Iris pigment epithelial cell (primary cell): ENCODE results near the gene MYO16.

Source experiments
- DNase-seq: peaks from one replicate; pipeline ENCODE4 v3.0.0-alpha.2; 2011; ENCODE audit warnings: low read depth

MYO16 gene

DNA sequence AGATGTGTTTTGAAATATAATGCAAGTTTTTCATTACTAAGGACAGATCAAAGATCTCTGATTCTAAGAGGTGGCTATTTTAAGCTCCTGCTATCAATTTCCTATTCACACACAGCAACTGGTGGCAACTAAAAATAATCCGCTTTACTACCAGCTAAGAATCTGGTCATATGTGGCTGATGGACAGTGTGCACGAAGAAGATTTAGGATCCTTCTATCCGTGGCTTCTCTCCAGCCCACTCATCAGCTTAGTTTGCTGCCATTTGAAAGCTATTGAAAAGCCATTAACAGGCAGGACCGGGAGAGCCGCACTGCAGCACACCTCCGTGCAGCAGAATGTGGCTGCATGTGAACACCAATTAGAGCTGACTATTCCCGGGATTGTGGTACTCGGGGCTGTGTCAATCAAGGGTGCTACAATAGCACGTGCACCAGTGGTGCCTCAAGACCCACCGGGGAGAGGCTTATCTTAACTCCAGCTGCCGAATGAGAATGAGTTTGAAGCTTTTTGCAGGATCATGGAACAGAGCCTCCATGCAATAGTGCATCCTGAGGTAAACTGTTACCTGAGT is at the start of gene MYO16:
MYO16 (plus strand) TSS at position 431 of the 572 bp plus-strand sequence. CDS start 234 bp downstream, outside the sequence.
- DNase-seq, result no peak

DNA sequence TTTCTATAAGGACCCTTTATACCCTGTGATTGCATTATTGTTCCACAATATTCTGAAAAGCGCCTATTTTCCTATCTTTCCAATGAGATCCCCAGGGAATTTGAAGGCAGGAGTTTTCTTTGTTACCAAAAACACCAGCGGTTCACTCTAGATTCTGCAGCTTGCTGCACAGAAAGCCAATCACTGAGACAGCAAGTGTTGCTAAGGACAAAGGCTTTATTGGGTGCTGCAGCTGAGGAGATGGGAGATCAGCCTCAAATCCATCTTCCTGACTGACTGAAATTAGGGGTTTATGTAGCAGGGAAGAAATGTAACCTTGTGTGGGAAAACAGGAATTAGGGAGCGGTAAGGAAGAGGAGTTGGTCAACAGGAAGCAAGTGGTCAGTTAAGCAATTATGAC is 42.6 kb upstream of the MYO16 start:
- no peak for DNase-seq

GRCh38 chr13:108588516-108588915 is 40.9 kb upstream of the MYO16 start:
- DNase-seq, result no peak

DNA sequence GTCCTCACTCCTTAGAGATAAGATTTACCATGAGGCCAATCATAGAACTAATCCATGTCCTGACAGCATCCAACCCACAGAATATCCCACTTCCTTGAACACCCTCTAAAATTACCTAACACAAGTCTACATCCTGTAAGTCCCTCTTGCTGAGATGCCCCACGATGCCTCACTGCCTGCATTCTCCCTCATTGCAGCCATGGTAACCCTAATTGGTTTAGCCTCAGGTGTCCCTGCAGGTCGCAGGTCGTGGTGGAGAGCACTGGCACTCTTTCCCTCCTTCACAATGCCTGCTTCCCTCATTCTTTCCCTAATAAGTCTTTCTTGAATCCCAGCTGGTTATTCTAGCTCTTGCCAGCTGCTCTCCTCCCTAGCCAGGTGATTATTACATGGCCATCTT is 35.3 kb upstream of the MYO16 start:
- DNase-seq, result no peak

- DNase-seq, result peak; percentile 18
These were observed 33.8 kb upstream of the MYO16 start for GRCh38 chr13:108595436-108596274.

- DNase-seq, result peak; percentile 64
These were observed 31.5 kb upstream of the MYO16 start for GRCh38 chr13:108597943-108598342.

- no peak for DNase-seq
These were observed 23.0 kb upstream of the MYO16 start for GRCh38 chr13:108606424-108606823.

DNA sequence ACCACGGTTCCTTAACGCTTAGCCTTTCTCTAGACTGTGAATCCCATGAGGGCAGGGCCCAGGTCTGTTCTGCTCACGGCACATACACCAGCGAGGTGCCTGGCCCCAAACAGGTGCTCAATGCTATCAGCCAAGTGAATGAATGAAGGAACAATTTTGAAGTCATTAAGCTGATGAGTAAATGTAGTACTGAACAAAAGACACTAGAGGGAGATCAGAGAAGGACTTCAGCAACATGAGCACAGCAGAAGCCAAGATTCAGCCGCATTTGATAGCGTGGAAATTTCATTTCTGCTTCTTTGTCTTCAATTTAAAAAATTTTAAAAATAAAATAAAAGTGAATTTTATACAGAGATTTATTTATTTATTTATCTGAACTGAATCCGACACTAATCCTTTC is 20.1 kb upstream of the MYO16 start:
- DNase-seq, result peak; percentile 65

GRCh38 chr13:108610507-108610906 is 18.9 kb upstream of the MYO16 start:
- DNase-seq, result no peak

GRCh38 chr13:108615241-108615640 is 14.2 kb upstream of the MYO16 start:
- DNase-seq, result no peak

DNA sequence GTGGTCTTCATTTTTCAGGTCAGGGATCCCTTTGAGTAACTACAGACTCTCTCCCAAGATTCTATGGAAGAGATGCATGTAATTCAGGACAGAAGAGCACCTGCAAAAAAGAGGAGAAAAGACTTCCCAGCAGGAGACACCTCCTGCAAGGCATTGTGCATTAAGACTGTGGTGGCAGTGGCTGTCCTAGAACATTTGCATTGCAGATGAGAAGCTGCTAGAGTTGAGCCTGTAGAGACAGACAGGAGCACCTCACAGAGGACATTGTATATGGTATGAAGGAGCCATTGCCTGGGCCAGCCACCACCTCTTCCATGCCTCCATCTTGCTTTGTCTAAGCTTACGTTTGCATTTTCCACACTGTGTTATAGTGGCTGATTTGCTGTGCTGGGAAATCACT is 11.2 kb upstream of the MYO16 start:
- no peak for DNase-seq

DNA sequence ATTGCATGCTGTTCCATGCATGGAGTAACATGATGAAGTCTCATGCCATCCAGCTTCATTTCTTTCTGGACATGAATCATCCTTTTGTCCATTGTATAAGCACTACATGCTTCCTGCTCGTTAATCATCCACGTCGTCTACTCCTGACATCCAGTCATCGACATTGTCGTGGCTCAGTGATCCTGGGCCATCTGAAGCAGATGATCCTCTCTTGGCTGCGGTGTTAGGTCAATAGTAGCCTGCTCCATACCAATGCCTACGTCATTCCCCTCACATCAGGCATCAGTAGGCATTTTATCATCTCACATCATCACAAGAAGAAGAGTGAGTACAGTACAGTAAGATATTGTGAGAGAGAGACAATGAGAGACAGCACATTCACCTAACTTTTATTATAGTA is 7.9 kb upstream of the MYO16 start:
- DNase-seq, result no peak

- no peak for DNase-seq
These were observed 5.3 kb upstream of the MYO16 start for GRCh38 chr13:108624108-108624507.

GRCh38 chr13:108624979-108625378 is 4.4 kb upstream of the MYO16 start:
- DNase-seq, result no peak

DNA sequence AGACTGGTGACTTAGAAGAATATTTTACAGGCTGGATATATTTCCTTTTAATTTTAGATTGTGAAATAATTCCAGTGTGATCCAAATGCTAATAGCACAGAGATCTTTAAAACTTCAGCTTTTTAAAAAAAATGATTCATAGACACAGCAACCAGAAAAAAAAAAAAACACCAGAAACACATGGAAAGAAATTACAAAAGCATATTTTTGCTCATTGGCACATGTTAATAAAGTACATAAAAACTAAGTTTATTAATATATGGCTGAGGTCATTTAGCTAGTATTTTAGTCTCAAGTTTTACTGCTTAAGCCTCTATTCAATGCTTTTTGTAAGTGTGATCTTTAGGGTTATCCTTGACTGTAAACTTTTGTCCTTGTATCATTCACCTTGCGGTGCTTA is 577 bp downstream of the MYO16 start:
- DNase-seq, result no peak

DNA sequence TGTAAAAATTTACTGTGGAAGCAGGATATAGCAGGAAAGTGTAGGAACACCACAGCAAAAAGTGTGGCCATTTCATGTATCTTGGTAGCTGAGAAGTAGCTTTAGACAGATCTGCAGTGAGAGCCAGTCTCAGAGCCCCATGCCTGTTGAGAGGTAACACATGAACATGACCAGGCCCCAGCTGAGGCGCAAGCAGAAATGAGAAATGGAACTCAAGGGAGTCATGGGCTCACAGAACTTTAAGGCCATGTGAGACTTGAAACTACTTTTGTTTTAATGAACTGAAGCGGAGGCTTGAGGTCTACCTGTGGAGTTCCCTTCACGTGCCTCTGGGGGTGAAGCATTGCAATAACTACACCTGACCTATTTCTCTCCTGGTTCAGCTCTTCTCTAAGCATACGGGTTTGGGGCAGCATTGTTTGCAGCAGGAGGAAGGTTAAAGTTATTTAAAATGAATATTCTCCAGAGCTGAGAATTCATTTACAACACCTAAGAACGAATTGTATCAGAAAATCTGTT is 3.3 kb downstream of the MYO16 start:
- no peak for DNase-seq

GRCh38 chr13:108638901-108639300 is 9.5 kb downstream of the MYO16 start:
- no peak for DNase-seq

GRCh38 chr13:108643646-108644353 is 14.4 kb downstream of the MYO16 start:
- DNase-seq, result no peak

GRCh38 chr13:108645376-108645775 is 16.0 kb downstream of the MYO16 start:
- no peak for DNase-seq

GRCh38 chr13:108650271-108650670 is 20.9 kb downstream of the MYO16 start:
- DNase-seq, result peak; percentile 38

- DNase-seq, result no peak
These were observed 27.3 kb downstream of the MYO16 start for GRCh38 chr13:108656742-108657141.

DNA sequence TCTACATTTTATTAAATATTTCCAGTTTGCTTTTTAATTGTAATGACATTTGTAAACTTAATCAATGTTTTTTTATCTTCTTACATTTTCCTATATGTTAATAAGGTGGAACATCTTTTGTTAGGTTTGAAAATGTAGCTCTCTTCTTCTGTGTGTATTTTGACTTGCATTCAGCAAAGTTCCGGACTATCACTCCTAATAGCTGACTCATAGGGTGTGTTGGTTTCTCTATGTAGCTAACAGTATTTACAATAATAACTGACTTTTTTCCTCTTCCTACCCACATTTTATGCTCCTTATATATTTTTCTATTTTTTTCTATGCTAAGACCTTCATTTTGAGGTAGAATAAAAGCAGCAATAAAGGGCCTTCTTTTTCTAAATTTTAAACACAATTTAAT is 28.1 kb downstream of the MYO16 start:
- peak; percentile 24 for DNase-seq

GRCh38 chr13:108662528-108662927 is 33.1 kb downstream of the MYO16 start:
- no peak for DNase-seq
